ENCODE results near the gene TGFBR2.

Gene TGFBR2

DNA sequence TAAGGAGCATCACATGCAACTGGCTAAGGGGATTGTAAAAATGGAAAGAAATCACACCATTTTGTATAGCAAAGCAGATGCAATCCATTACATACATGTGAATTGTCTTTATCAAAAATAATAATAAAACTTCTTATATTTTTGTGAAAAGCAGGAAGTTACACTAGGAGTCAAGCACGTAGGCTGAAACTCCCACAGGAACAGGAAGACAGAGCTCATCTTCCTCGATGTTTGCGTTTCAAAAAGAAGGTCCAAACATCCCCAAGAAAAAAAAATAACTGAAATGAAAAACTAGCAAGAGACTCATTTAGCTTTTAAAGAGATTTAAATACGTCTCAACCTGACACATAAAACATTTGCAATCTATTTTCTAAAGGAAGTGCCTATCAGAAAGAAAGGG, 106.6 kb downstream of the TGFBR2 start:
- Histone ChIP-seq H3K4me3 (replicated peaks; ENCODE audit: insufficient read depth, low read length) (no peak overlapping the region), H3K27me3 (ENCODE audit: insufficient read depth, poor library complexity, severe bottlenecking) (no peaks in the 10 kb centered on the region), H3K27ac (replicated peaks) (no peak overlapping the region)
- TF ChIP-seq, protein P1, sequence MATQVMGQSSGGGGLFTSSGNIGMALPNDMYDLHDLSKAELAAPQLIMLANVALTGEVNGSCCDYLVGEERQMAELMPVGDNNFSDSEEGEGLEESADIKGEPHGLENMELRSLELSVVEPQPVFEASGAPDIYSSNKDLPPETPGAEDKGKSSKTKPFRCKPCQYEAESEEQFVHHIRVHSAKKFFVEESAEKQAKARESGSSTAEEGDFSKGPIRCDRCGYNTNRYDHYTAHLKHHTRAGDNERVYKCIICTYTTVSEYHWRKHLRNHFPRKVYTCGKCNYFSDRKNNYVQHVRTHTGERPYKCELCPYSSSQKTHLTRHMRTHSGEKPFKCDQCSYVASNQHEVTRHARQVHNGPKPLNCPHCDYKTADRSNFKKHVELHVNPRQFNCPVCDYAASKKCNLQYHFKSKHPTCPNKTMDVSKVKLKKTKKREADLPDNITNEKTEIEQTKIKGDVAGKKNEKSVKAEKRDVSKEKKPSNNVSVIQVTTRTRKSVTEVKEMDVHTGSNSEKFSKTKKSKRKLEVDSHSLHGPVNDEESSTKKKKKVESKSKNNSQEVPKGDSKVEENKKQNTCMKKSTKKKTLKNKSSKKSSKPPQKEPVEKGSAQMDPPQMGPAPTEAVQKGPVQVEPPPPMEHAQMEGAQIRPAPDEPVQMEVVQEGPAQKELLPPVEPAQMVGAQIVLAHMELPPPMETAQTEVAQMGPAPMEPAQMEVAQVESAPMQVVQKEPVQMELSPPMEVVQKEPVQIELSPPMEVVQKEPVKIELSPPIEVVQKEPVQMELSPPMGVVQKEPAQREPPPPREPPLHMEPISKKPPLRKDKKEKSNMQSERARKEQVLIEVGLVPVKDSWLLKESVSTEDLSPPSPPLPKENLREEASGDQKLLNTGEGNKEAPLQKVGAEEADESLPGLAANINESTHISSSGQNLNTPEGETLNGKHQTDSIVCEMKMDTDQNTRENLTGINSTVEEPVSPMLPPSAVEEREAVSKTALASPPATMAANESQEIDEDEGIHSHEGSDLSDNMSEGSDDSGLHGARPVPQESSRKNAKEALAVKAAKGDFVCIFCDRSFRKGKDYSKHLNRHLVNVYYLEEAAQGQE (IDR thresholded peaks at IDR 0.05; ENCODE audit: insufficient replicate concordance, low read depth), result no peak
- TF ChIP-seq, protein P2, sequence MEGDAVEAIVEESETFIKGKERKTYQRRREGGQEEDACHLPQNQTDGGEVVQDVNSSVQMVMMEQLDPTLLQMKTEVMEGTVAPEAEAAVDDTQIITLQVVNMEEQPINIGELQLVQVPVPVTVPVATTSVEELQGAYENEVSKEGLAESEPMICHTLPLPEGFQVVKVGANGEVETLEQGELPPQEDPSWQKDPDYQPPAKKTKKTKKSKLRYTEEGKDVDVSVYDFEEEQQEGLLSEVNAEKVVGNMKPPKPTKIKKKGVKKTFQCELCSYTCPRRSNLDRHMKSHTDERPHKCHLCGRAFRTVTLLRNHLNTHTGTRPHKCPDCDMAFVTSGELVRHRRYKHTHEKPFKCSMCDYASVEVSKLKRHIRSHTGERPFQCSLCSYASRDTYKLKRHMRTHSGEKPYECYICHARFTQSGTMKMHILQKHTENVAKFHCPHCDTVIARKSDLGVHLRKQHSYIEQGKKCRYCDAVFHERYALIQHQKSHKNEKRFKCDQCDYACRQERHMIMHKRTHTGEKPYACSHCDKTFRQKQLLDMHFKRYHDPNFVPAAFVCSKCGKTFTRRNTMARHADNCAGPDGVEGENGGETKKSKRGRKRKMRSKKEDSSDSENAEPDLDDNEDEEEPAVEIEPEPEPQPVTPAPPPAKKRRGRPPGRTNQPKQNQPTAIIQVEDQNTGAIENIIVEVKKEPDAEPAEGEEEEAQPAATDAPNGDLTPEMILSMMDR (IDR thresholded peaks at IDR 0.05; ENCODE audit: insufficient read depth, low read length), result no peak
- no peak for TF ChIP-seq GABPA (IDR thresholded peaks at IDR 0.05; ENCODE audit: low read depth)
- no peak for TF ChIP-seq POLR2AphosphoS5 (IDR thresholded peaks at IDR 0.05; ENCODE audit: low read depth)
- no peak for TF ChIP-seq SPI1 (IDR thresholded peaks at IDR 0.05; ENCODE audit: borderline replicate concordance, low read depth)
- no peak for DNase-seq (ENCODE audit: low read depth in 1 of 2, low spot score in 1 of 2)

DNA sequence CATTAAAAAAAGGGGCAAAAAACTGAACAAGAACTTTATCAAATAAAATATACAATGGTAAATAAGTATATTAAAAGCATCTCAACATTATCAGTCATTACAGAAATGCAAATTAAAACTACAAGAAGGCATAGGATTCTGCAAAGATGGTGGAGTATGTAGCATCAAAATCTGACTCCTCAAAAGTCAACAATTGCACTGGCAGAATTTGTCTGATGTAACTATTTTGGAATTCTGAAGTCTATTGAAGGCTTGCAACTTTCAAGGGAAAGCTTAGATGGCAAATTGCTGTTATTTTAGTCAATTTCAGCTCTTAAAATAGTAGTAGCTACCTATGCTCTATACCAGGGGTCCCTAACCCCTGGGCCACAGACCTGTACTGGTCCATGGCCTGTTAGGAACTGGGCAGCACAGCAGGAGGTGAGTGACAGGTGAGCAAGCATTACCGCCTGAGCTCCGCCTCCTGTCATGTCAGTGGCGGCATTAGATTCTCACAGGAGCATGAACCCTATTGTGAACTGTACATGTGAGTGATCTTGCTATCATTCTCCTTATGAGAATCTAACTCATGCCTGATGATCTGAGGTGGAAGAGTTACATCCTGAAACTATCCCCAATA, 107.6 kb downstream of the TGFBR2 start:
- H3K27me3 ChIP-seq (ENCODE audit: insufficient read depth, poor library complexity, severe bottlenecking), result no peaks in the 10 kb centered on the region
- H3K27ac ChIP-seq (replicated peaks), result no peak overlapping the region
- DNase-seq (ENCODE audit: low read depth in 1 of 2, low spot score in 1 of 2), result no peak
- H3K4me3 ChIP-seq (replicated peaks; ENCODE audit: insufficient read depth, low read length), result no peak overlapping the region
- TF ChIP-seq, protein P2 (IDR thresholded peaks at IDR 0.05; ENCODE audit: insufficient read depth, low read length), result no peak

DNA sequence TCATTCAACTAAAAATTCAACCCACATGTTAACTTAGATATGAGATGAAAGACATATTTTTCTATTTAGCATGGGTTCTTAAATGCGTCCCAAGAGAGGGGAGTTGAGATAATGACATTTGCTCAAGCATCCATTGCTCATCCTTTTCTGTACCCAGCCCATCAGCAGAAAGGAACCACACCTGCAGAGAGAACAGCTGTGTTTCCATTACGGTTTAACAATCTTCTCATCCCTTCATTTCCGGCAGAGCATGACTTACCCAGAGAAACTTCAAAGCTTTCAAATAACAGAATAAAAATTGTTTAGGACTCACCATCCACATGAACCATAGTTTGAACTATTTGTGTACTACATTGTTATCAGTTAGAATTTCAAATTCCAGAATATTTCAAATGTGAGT, 113.1 kb downstream of the TGFBR2 start:
- Histone ChIP-seq H3K27ac (replicated peaks) (no peak overlapping the region), H3K27me3 (ENCODE audit: insufficient read depth, poor library complexity, severe bottlenecking) (no peaks in the 10 kb centered on the region), H3K4me3 (replicated peaks; ENCODE audit: insufficient read depth, low read length) (no peak overlapping the region)
- no peak for TF ChIP-seq GABPA (IDR thresholded peaks at IDR 0.05; ENCODE audit: low read depth)
- no peak for TF ChIP-seq SPI1 (IDR thresholded peaks at IDR 0.05; ENCODE audit: borderline replicate concordance, low read depth)
- no peak for TF ChIP-seq POLR2AphosphoS5 (IDR thresholded peaks at IDR 0.05; ENCODE audit: low read depth)
- TF ChIP-seq, protein P2 (IDR thresholded peaks at IDR 0.05; ENCODE audit: insufficient read depth, low read length), result no peak
- TF ChIP-seq, protein P1 (IDR thresholded peaks at IDR 0.05; ENCODE audit: insufficient replicate concordance, low read depth), result no peak
- no peak for DNase-seq (ENCODE audit: low read depth in 1 of 2, low spot score in 1 of 2)

Data from HL-60 (cell line).